T-helper 1 cell treated with Interleukin-12 subunit alpha and Interleukin-12 subunit beta and Interleukin-4 antibody, amounts not matched to agents 30 μg/mL and 1 μg/mL, for 36 hours (primary cell): ENCODE data around the gene ZC3H12D.
"Not testable (repeated sequence)": the region's sequence is repeated elsewhere in the genome, so short reads cannot be mapped to it uniquely, and the experiment has no call there.

ENCODE experiments used
- H3K27ac Mint-ChIP-seq: one replicate; pipeline ENCODE4 v1.8.0; 2021; ENCODE audit warnings: mild to moderate bottlenecking, mixed read lengths
- H3K27me3 Mint-ChIP-seq: one replicate; pipeline ENCODE4 v1.8.0; 2021; ENCODE audit warnings: low read depth, mixed read lengths
- H3K36me3 Mint-ChIP-seq: one replicate; pipeline ENCODE4 v1.8.0; 2021; ENCODE audit warnings: low read depth, mixed read lengths
- H3K4me1 Mint-ChIP-seq: one replicate; pipeline ENCODE4 v1.8.0; 2021; ENCODE audit warnings: low read depth, mixed read lengths
- H3K4me3 Mint-ChIP-seq: one replicate; pipeline ENCODE4 v1.8.0; 2021; ENCODE audit warnings: mild to moderate bottlenecking, moderate library complexity, mixed read lengths
- H3K9me3 Mint-ChIP-seq: one replicate; pipeline ENCODE4 v1.8.0; 2021; ENCODE audit warnings: mixed read lengths

ZC3H12D gene

DNA sequence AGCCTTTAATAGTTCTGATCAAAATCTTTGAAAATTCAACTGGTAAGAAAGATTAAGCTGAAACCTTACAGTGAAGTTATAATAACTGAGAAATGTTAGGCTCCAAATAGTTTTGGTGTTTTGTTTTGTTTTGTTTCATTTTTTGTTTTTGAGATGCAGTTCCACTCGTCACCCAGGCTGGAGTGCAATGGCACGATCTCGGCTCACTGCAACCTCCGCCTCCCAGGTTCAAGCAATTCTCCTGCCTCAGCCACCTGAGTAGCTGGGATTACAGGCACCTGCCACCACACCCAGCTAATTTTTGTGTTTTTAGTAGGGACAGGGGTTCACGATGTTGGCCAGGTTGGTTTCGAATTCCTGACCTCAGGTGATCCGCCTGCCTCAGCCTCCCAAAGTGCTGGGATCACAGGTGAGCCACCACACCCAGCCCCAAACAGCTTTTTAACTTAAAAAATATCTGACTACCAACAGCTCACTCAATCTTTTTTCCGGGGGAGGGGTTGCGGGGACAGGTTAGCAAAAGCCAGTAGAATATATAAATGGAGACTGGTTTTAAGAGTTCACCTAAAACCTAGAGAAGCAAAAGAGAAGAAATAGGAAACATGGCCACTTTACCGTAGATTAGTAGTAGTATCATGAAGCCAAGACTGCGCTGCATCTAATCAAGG, 10.7 kb upstream of the ZC3H12D start:
- Mint-ChIP-seq H3K4me1 (peaks cover 65% of the 10 kb centered on the region), H3K4me3 (peak overlapping the region; percentile 63), H3K36me3 (peaks cover 14% of the 10 kb centered on the region), H3K27ac (peak overlapping the region; percentile 90)
- H3K27me3 Mint-ChIP-seq, H3K9me3 Mint-ChIP-seq: not testable (repeated sequence)

DNA sequence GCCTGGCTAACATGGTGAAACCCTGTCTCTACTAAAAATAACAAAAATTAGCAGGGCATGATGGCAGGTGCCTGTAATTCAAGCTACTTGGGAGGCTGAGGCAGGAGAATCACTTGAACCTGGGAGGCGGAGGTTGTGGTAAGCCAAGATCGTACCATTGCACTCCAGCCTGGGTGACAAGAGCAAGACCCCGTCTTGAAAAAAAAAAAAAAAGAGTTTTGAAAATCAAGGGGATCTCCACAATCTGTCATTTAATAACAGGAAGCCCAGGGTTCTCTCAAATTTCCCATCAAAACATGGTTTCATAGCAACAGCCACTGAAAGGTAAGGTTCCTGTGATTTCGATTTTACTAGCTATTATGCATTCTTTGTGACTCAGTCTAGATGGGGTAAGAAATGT, 10.0 kb upstream of the ZC3H12D start:
- not testable (repeated sequence) for H3K27me3 Mint-ChIP-seq, H3K9me3 Mint-ChIP-seq
- Mint-ChIP-seq H3K4me1 (peaks cover 64% of the 10 kb centered on the region), H3K4me3 (peak overlapping the region; percentile 63), H3K27ac (peak overlapping the region; percentile 90), H3K36me3 (peaks cover 11% of the 10 kb centered on the region)

DNA sequence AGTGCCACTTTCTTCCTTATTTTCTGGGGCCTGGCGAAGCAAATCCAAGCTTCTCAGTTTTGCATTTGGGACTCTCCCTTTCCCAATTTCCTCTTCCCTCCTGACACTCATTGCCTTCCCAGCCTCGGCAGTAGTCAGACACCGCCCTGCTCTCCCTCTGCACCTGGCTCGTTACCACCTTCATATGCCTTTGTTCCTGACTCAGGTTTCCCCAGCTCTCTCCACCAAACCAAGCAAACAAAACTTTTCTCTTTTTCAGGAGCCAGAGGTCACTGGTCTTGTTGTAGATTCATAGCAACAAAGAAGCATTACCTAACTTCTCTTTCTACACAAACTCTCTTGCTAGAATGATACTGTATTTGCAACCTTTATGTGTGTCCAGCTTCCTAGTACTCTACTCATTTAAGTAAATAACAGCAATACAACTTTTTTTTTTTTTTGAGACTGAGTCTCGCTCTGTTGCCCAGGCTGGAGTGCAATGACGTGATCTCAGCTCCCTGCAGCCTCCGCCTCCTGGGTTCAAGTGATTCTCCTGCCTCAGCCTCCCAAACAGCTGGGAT, 9.0 kb upstream of the ZC3H12D start:
- H3K4me3 Mint-ChIP-seq, result no peak overlapping the region
- peaks cover 62% of the 10 kb centered on the region for H3K4me1 Mint-ChIP-seq
- H3K9me3 Mint-ChIP-seq, result no peaks in the 10 kb centered on the region
- H3K27ac Mint-ChIP-seq, result peak overlapping the region; percentile 90
- H3K27me3 Mint-ChIP-seq, result no peaks in the 10 kb centered on the region
- peaks cover 6% of the 10 kb centered on the region for H3K36me3 Mint-ChIP-seq

DNA sequence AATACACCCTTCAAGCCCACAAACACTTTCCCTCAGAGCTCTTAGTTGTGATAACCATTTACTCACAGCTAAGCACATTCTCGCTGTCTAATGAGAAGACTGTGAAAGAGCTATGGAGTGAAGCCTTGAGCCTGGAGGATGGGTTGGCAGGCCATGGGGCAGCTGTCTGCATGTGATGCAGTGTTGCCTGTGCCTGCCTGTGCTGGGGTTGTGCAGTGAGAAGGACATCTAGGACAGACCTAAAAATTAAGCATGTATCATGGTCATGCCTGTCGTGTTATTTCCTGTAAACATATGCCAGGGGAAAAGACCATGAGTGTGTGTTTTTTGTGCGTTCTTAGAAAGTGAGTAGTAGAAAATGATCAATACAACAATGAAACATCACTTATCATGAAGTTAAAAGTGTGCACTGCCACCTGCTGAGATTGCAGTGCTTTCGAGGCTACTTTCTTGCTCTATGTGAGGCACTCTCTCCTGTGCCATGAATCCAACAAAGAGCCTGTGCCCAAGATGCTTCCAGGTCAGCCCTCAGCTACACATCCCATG, 8.1 kb upstream of the ZC3H12D start:
- Mint-ChIP-seq H3K9me3 (no peaks in the 10 kb centered on the region), H3K4me3 (no peak overlapping the region), H3K36me3 (peaks cover 4% of the 10 kb centered on the region), H3K4me1 (peaks cover 62% of the 10 kb centered on the region), H3K27me3 (no peaks in the 10 kb centered on the region), H3K27ac (peak overlapping the region; percentile 90)

DNA sequence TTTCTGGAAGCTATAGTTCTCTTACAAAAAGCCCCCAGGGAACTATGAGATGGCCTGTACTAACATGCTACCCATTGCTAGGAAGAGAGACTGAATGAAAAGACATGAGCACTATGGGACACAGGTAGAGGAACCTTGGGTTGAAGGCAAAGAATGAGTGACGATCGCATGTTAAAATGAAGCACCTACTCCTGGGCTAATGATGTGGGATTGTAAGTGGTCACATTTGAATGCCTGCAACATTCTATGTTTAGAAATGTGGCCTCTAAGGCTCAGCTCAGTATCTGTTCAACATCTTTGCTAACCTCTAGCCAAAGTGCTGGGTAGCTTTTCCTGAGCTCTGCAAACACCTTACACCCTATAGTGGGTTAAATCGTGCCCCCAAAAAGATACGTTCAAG, 5.2 kb upstream of the ZC3H12D start:
- no peak overlapping the region for H3K27ac Mint-ChIP-seq
- H3K27me3 Mint-ChIP-seq, result no peaks in the 10 kb centered on the region
- H3K9me3 Mint-ChIP-seq, result no peaks in the 10 kb centered on the region
- no peaks in the 10 kb centered on the region for H3K36me3 Mint-ChIP-seq
- H3K4me3 Mint-ChIP-seq, result no peak overlapping the region
- H3K4me1 Mint-ChIP-seq, result peaks cover 45% of the 10 kb centered on the region

DNA sequence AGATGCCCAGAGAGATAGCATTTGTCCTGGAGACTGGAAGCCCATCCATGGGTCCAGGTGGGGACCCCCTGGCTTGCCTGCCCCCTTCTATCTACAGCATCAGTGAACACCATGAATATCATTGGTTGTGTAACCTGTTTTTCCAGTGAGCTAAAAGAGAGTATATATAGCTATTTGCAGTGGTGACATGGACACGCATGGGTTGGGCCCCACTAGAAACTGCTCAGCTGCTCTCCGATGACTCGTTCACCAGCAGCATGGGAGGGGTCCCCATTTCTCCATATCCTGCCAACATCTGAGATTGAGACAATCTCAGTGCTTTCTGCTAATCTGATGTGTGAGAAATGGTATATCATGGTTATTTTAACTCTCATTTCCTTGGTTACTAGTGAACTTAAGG, 4.0 kb upstream of the ZC3H12D start:
- no peaks in the 10 kb centered on the region for H3K27me3 Mint-ChIP-seq
- H3K9me3 Mint-ChIP-seq, result no peaks in the 10 kb centered on the region
- no peak overlapping the region for H3K4me3 Mint-ChIP-seq
- peaks cover 39% of the 10 kb centered on the region for H3K4me1 Mint-ChIP-seq
- H3K27ac Mint-ChIP-seq, result peak overlapping the region; percentile 43
- H3K36me3 Mint-ChIP-seq, result peaks cover 2% of the 10 kb centered on the region

DNA sequence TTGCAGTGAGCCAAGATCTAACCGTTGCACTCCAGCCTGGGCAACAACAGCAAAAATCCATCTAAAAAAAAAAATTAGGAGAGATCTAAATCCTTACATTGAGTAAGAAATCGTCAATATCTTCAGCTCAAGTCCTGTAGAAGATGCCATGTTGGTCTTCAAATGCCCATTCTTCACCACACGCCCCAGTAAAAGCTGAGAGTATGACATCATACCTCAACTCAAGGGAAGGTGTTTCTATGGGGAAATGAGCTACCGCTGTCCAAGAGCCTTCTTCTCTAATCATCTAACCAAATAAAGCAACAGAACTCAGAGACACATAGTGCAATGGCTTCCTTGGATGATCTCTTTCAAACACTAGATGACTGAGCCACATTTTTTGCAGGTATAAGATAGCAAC, 2.5 kb upstream of the ZC3H12D start:
- no peak overlapping the region for H3K27ac Mint-ChIP-seq
- H3K4me1 Mint-ChIP-seq, result peaks cover 32% of the 10 kb centered on the region
- H3K36me3 Mint-ChIP-seq, result peaks cover 8% of the 10 kb centered on the region
- H3K4me3 Mint-ChIP-seq, result no peak overlapping the region
- no peaks in the 10 kb centered on the region for H3K27me3 Mint-ChIP-seq
- H3K9me3 Mint-ChIP-seq, result no peaks in the 10 kb centered on the region

DNA sequence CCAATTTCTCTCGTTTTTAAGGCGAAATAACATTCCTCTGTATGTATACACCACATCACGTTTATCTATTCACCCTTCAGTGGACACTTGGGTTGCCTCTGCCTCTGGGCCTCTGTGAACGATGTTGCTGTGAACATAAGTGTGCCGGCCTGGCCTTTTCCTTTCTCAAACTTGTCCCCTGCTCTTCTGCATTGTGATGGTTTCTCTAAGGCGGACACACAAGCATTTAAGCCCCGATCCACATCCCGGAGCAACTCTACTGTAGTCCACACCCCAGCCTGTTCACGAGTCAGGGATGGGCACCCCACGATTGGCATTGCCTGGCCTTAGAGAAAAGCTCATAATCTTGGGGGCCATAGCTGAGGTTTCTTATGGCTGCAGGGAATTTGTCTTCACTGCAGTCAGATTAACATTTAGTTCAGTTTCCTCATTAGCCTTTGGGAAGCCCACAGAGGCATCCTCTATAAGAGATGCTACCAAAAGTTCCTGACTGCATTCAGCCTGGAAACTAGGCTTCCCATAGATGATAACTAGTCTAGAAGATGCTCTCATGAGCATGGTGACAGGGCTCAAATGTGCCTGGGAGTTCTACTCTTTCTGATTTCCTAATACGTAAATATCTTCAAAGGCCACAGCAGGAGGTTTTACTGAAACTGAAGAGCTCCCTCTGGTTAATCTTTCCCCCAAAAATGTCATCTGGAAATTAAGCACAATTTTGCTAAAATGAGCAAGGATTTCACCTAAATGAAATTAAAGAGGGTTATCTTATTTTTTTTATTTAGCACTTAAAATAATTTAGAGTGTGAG, 762 bp downstream of the ZC3H12D start:
- peaks cover 30% of the 10 kb centered on the region for H3K36me3 Mint-ChIP-seq
- peak overlapping the region; percentile 98 for H3K4me3 Mint-ChIP-seq
- H3K27me3 Mint-ChIP-seq, result no peaks in the 10 kb centered on the region
- H3K4me1 Mint-ChIP-seq, result peaks cover 53% of the 10 kb centered on the region
- peak overlapping the region; percentile 97 for H3K27ac Mint-ChIP-seq
- H3K9me3 Mint-ChIP-seq, result no peaks in the 10 kb centered on the region

DNA sequence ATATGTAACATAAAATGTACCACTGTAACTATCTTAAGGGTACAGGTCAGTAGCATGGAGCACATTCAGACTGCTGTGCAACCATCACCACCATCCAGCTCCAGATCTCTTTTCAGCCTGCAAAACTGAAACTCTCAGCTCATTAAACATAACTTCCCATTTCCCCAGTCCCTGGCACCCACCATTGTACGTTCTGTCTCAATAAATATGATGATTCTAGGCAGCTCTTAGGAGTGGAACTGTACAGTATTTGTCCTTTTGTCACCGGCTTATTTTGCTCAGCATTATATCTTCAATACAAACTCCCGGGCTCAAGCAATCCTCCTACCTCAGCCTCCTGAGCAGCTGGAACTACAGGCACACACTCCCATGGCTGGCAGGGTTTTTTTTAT, 1.5 kb downstream of the ZC3H12D start:
- peaks cover 32% of the 10 kb centered on the region for H3K36me3 Mint-ChIP-seq
- H3K4me3 Mint-ChIP-seq, result peak overlapping the region; percentile 98
- no peaks in the 10 kb centered on the region for H3K27me3 Mint-ChIP-seq
- H3K9me3 Mint-ChIP-seq, result no peaks in the 10 kb centered on the region
- peak overlapping the region; percentile 97 for H3K27ac Mint-ChIP-seq
- peaks cover 53% of the 10 kb centered on the region for H3K4me1 Mint-ChIP-seq

DNA sequence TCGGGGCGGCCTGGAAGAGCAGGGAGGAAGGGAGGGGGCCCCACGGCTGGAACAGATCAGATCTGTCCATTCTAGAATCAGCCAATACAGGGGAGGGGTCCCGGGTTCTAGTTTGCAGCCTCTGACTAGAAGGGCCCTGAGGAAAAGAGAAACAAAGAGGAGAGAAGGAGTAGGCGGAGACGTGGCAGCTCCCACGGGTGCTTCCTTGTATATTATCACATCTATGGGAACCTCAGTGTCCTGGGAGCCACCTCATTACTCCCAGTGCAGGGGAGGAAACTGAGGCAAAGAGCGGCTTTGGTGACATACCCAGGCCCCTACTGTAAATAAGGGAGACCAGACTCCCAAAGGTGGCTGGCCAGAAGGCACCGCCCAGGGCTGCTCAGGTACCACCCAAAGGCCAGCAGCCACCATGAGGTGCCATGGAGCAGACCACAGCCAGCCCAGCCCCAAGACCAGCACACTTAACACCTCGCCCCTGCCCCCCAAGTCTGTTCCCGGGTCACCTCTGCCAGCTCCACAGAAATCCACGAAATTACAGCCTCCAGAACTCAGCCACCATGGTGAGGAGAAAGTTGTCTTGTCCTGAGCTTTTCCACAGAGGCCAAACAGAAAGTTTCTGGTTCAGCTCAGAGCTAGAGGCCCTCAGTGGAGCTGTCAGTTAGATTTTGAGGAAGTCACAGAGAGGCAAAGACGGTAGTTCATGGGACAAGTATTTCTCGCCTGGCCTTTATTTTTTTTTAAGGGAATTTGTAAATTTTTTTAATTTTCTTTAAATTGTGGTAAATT, 2.1 kb downstream of the ZC3H12D start:
- Mint-ChIP-seq H3K27me3 (no peaks in the 10 kb centered on the region), H3K4me3 (peak overlapping the region; percentile 98), H3K4me1 (peaks cover 55% of the 10 kb centered on the region), H3K9me3 (no peaks in the 10 kb centered on the region), H3K27ac (peak overlapping the region; percentile 97), H3K36me3 (peaks cover 32% of the 10 kb centered on the region)

DNA sequence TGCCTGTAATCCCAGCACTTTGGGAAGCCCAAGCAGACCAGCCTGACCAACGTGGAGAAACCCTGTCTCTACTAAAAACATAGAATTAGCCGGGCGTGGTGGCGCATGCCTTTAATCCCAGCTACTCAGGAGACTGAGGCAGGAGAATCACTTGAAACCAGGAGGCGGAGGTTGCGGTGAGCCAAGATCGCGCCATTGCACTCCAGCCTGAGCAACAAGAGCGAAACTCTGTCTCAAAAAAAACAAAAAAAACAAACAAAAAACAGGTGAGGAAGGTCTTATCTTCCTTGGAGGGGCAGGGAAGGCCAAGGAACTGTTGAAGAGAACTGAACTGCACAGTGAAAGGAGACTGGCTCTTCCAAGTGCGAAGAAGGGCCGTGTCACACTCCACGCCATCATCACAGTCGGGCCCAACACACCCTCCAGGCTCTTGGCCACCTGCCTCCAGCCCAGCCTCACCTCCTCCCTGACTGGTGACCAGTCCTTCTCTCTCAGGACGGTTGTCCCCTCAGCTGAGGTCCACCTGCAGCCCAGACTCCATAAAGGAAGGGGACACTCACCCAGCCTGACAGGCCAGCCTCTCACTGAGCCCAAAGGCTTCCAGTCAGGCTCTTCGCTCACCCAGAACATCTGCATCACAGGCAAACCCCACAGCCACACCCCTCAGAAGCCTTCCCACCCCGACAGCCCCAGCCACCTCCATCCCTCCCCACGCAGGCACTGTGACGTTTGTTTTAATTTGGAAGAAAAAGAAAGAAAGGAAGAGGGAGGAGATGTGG, 4.1 kb downstream of the ZC3H12D start:
- no peaks in the 10 kb centered on the region for H3K9me3 Mint-ChIP-seq
- peaks cover 35% of the 10 kb centered on the region for H3K36me3 Mint-ChIP-seq
- H3K27me3 Mint-ChIP-seq, result no peaks in the 10 kb centered on the region
- H3K27ac Mint-ChIP-seq, result peak overlapping the region; percentile 97
- H3K4me1 Mint-ChIP-seq, result peaks cover 62% of the 10 kb centered on the region
- peak overlapping the region; percentile 98 for H3K4me3 Mint-ChIP-seq

DNA sequence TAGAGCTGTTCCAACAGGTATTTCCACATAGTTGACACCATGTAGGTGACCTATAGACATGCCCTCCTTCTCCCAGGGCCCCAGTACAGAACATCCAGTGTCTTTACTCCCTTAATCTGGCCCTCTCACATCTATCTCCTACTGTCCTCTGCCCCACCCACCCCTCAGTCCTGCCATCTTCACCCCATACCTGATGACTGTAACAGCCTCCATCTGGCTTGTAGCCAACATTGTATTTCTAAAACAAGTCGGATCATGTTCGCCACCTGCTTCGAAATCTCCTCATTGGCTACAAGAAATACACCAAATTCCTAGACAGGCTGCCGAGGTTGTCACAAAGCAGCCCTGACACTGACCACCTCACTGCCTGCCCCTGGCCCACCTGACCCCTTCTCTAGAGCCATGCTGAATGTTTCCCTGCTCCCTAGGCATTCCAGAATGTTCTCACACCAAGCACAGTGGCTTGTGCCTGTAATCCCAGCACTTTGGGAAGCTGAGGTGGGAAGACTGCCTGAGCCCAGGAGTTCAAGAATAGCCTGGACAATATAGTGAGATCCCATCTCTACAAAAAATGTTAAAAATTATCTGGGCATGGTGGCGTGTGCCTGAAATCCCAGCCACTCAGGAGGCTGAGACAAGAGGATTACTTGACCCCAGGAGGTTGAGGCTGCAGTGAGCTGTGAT, 6.0 kb downstream of the ZC3H12D start:
- peak overlapping the region; percentile 57 for H3K27ac Mint-ChIP-seq
- H3K4me1 Mint-ChIP-seq, result peaks cover 51% of the 10 kb centered on the region
- H3K9me3 Mint-ChIP-seq, result no peaks in the 10 kb centered on the region
- no peak overlapping the region for H3K4me3 Mint-ChIP-seq
- no peaks in the 10 kb centered on the region for H3K27me3 Mint-ChIP-seq
- H3K36me3 Mint-ChIP-seq, result peaks cover 33% of the 10 kb centered on the region

DNA sequence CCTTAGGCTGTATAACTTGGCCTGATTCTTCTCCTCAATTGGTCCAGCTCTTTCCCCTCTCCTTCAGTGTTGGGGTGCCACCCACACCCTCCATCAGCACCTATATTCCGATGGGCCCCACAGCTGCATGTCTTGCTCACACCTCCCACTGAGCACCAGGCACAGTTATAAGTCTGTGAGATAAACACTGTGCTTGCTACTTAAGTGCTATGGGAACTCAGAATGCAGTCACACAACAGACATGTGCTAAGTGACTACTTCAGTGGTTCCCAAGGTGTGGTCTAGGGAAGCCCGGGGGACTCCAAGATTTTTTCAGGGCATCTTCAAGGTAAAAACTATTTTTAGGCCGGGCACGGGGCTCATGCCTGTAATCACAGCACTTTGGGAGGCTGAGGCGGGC, 7.3 kb downstream of the ZC3H12D start:
- Mint-ChIP-seq H3K27ac (peak overlapping the region; percentile 73), H3K4me3 (no peak overlapping the region), H3K27me3 (no peaks in the 10 kb centered on the region), H3K9me3 (no peaks in the 10 kb centered on the region), H3K36me3 (peaks cover 34% of the 10 kb centered on the region), H3K4me1 (peaks cover 57% of the 10 kb centered on the region)
